ENCODE data around the gene TUBE1. TPM values are rescaled to one million over a fixed set of nuclear protein-coding genes. Genes with fewer than 3 reads are reported as not detected.
"Not testable (repeated sequence)": the region's sequence is repeated elsewhere in the genome, so short reads cannot be mapped to it uniquely, and the experiment has no call there.

TUBE1 gene
- 11.2 and 13.3 TPM in 2 replicates for total RNA-seq (2014; rRNA removed)
- 3.9 TPM for polyA plus RNA-seq (2012)

- peak; percentile 95 for DNase-seq (ENCODE audit: low read depth)
Observed at GRCh38 chr6:112087136-112087911, at the start of gene TUBE1, which contains the start of gene FAM229B. TSS of gene TUBE1 (minus strand) at chr6:112087482. CDS start at chr6:112087434, 48 bp downstream. TSS of gene FAM229B (plus strand) at chr6:112087591. CDS start at chr6:112099284, 11,693 bp downstream.

GRCh38 chr6:112130878-112131277 is 43.6 kb upstream of the TUBE1 start:
- no peak for DNase-seq (ENCODE audit: low read depth)

GRCh38 chr6:112128208-112128607 is 40.9 kb upstream of the TUBE1 start:
- DNase-seq (ENCODE audit: low read depth) = no peak

GRCh38 chr6:112123982-112124381 is 36.7 kb upstream of the TUBE1 start:
- no peak for DNase-seq (ENCODE audit: low read depth)

GRCh38 chr6:112122756-112123155 is 35.5 kb upstream of the TUBE1 start:
- DNase-seq (ENCODE audit: low read depth) = no peak

- DNase-seq (ENCODE audit: low read depth) = peak; percentile 50
Observed at GRCh38 chr6:112118034-112118433, 30.8 kb upstream of the TUBE1 start.

GRCh38 chr6:112117554-112117953 is 30.3 kb upstream of the TUBE1 start:
- DNase-seq (ENCODE audit: low read depth) = peak; percentile 57

GRCh38 chr6:112116221-112116620 is 28.9 kb upstream of the TUBE1 start:
- peak; percentile 5 for DNase-seq (ENCODE audit: low read depth)

GRCh38 chr6:112114577-112115223 is 27.4 kb upstream of the TUBE1 start:
- DNase-seq (ENCODE audit: low read depth) = no peak

- DNase-seq (ENCODE audit: low read depth) = no peak
Observed at GRCh38 chr6:112113918-112114317, 26.6 kb upstream of the TUBE1 start.

GRCh38 chr6:112113431-112113830 is 26.1 kb upstream of the TUBE1 start:
- DNase-seq (ENCODE audit: low read depth) = peak; percentile 78

GRCh38 chr6:112109262-112109661 is 22.0 kb upstream of the TUBE1 start:
- DNase-seq (ENCODE audit: low read depth) = peak; percentile 55

GRCh38 chr6:112106562-112106961 is 19.3 kb upstream of the TUBE1 start:
- DNase-seq (ENCODE audit: low read depth) = no peak

GRCh38 chr6:112106026-112106425 is 18.7 kb upstream of the TUBE1 start:
- DNase-seq (ENCODE audit: low read depth) = not testable (repeated sequence)

- no peak for DNase-seq (ENCODE audit: low read depth)
Observed at GRCh38 chr6:112100561-112100960, 13.3 kb upstream of the TUBE1 start.

- DNase-seq (ENCODE audit: low read depth) = no peak
Observed at GRCh38 chr6:112096901-112097300, 9.6 kb upstream of the TUBE1 start.

- no peak for DNase-seq (ENCODE audit: low read depth)
Observed at GRCh38 chr6:112087916-112088315, 634 bp upstream of the TUBE1 start.

GRCh38 chr6:112086744-112087135 is 542 bp downstream of the TUBE1 start:
- DNase-seq (ENCODE audit: low read depth) = peak; percentile 62

- no peak for DNase-seq (ENCODE audit: low read depth)
Observed at GRCh38 chr6:112085286-112086065, 1.8 kb downstream of the TUBE1 start.

GRCh38 chr6:112081569-112081968 is 5.7 kb downstream of the TUBE1 start:
- no peak for DNase-seq (ENCODE audit: low read depth)

GRCh38 chr6:112066606-112067005 is 20.7 kb downstream of the TUBE1 start:
- no peak for DNase-seq (ENCODE audit: low read depth)

- peak; percentile 15 for DNase-seq (ENCODE audit: low read depth)
Observed at GRCh38 chr6:112065426-112065986, 21.8 kb downstream of the TUBE1 start.

Measured in LHCN-M2 (cell line).